Measurements from ENCODE around the gene HNF1B. TPM values are rescaled to one million over a fixed set of nuclear protein-coding genes. Genes with fewer than 3 reads are reported as not detected.

HNF1B gene
- total RNA-seq, 2 experiments from 2014 or later: not detected

DNA sequence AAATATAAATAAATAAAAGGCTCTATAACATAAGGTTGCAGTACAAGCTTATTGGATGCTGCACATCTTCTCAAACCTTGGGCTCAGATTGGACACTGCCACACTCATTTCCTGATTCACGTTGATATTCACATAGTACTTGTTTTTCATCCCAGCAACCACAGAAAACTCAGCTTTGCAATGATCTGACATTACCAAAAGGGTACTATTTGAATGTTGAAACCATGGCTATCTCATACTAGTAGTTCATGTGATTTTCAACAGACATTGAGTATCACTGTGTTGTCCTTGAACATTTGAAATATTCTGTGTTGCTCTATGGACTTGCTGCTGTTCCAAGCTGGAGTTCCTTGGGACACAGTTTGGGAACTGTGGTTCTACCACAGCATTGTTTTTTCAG is 87.7 kb downstream of the HNF1B start:
- Histone ChIP-seq H3K4me3 (ENCODE audit: low read length) (no peak overlapping the region), H3K4me1 (ENCODE audit: insufficient read depth, low read length) (no peaks in the 10 kb centered on the region), H3K27me3 (ENCODE audit: control insufficient read depth in 1 of 2, insufficient read depth in 2 of 2, low read length in 2 of 2) (peaks cover 0 to under 1% of the 10 kb centered on the region in 2 experiments), H3K9me3 (ENCODE audit: control insufficient read depth in 1 of 2, insufficient read depth in 1 of 2, low read length in 2 of 2) (no peaks in the 10 kb centered on the region), H3K27ac (ENCODE audit: low read depth in 1 of 2, low read length in 2 of 2) (no peak overlapping the region), H3K36me3 (ENCODE audit: insufficient read depth, low read length) (no peaks in the 10 kb centered on the region)
- Mint-ChIP-seq H3K27ac (no peak overlapping the region), H3K36me3 (ENCODE audit: low read depth) (no peaks in the 10 kb centered on the region), H3K4me1 (ENCODE audit: low read depth) (no peaks in the 10 kb centered on the region), H3K27me3 (no peaks in the 10 kb centered on the region), H3K4me3 (no peak overlapping the region), H3K9me3 (no peaks in the 10 kb centered on the region)
- DNase-seq (no peak), ATAC-seq (ENCODE audit: poor library complexity) (no peak)
- ChIA-PET CTCF (no interaction called here), POLR2A (no interaction called here)
- intact Hi-C loops (cut with DNase I, micrococcal nuclease): no loop called here
- TF ChIP-seq, protein P1, sequence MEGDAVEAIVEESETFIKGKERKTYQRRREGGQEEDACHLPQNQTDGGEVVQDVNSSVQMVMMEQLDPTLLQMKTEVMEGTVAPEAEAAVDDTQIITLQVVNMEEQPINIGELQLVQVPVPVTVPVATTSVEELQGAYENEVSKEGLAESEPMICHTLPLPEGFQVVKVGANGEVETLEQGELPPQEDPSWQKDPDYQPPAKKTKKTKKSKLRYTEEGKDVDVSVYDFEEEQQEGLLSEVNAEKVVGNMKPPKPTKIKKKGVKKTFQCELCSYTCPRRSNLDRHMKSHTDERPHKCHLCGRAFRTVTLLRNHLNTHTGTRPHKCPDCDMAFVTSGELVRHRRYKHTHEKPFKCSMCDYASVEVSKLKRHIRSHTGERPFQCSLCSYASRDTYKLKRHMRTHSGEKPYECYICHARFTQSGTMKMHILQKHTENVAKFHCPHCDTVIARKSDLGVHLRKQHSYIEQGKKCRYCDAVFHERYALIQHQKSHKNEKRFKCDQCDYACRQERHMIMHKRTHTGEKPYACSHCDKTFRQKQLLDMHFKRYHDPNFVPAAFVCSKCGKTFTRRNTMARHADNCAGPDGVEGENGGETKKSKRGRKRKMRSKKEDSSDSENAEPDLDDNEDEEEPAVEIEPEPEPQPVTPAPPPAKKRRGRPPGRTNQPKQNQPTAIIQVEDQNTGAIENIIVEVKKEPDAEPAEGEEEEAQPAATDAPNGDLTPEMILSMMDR (IDR thresholded peaks at IDR 0.05): no peak

DNA sequence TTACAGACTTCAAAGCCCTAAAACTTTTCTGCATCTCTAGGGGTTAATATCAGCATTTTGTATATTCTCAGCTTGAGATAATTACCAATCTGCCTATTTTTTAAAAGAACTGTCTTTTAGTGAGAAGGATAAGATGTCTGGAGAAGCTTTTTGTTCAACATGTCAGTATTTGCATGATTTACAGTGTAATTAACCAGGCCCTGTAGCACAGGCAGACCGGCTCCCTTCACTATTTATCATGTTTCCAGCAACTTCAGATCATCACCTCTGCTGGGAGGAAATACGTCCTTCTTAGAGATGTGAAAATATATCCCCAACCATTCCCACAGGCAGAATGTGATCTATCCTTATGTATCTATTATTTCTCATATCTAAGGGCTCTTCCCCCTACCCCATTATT is 93.0 kb downstream of the HNF1B start:
- TF ChIP-seq, protein P1 (IDR thresholded peaks at IDR 0.05): no peak
- intact Hi-C loops (cut with DNase I, micrococcal nuclease): no loop called here
- DNase-seq: no peak
- Histone ChIP-seq H3K27me3 (ENCODE audit: control insufficient read depth in 1 of 2, insufficient read depth in 2 of 2, low read length in 2 of 2) (peaks cover 13 to 36% of the 10 kb centered on the region in 2 experiments), H3K36me3 (ENCODE audit: insufficient read depth, low read length) (no peaks in the 10 kb centered on the region), H3K4me3 (ENCODE audit: low read length) (no peak overlapping the region), H3K27ac (ENCODE audit: low read depth in 1 of 2, low read length in 2 of 2) (no peak overlapping the region), H3K9me3 (ENCODE audit: control insufficient read depth in 1 of 2, insufficient read depth in 1 of 2, low read length in 2 of 2) (no peaks in the 10 kb centered on the region), H3K4me1 (ENCODE audit: insufficient read depth, low read length) (no peaks in the 10 kb centered on the region)
- ChIA-PET POLR2A (no interaction called here), CTCF (no interaction called here)
- Mint-ChIP-seq H3K4me1 (ENCODE audit: low read depth) (no peaks in the 10 kb centered on the region), H3K4me3 (no peak overlapping the region), H3K27me3 (peaks cover 47% of the 10 kb centered on the region), H3K27ac (no peak overlapping the region), H3K9me3 (no peaks in the 10 kb centered on the region), H3K36me3 (ENCODE audit: low read depth) (no peaks in the 10 kb centered on the region)
- no peak for ATAC-seq (ENCODE audit: poor library complexity)

DNA sequence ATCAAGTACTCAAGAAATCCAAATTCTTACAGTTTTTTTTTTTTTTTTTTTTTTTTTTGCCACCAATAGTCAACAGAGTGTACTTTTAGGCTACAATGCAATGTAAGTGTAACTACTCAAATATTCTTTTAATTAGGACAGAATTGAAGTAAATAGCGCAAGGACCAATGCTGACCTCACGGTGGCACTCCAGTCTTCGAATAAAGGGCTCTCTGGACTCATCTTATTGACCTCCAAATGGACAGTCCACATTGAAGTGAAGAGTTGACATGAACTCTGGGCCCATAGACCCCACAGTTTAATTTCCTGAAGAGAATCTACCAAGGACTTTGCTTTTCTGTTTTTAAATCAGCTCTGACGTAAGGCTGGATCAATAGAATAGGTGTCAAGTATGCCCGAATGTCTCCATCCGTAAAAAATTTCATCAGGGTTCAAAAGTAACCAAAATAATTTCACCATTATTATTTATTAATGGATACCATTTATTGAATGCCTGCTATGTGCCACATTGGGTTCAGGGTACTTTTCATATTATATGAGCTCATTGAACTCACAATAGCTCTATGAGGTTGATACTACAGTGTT is 94.3 kb downstream of the HNF1B start:
- peaks cover 13 to 42% of the 10 kb centered on the region in 2 experiments for H3K27me3 ChIP-seq (ENCODE audit: control insufficient read depth in 1 of 2, insufficient read depth in 2 of 2, low read length in 2 of 2)
- no peak overlapping the region for H3K27ac ChIP-seq (ENCODE audit: low read depth in 1 of 2, low read length in 2 of 2)
- DNase-seq (no peak), ATAC-seq (ENCODE audit: poor library complexity) (no peak)
- Mint-ChIP-seq H3K4me3 (no peak overlapping the region), H3K27me3 (peaks cover 60% of the 10 kb centered on the region), H3K9me3 (no peaks in the 10 kb centered on the region), H3K4me1 (ENCODE audit: low read depth) (no peaks in the 10 kb centered on the region), H3K36me3 (ENCODE audit: low read depth) (no peaks in the 10 kb centered on the region), H3K27ac (no peak overlapping the region)
- no peaks in the 10 kb centered on the region for H3K36me3 ChIP-seq (ENCODE audit: insufficient read depth, low read length)
- intact Hi-C loops (cut with DNase I, micrococcal nuclease): no loop called here
- no peaks in the 10 kb centered on the region for H3K4me1 ChIP-seq (ENCODE audit: insufficient read depth, low read length)
- ChIA-PET POLR2A (no interaction called here), CTCF (interaction anchor here (0.7 kb wide), 2 partner anchors 33 to 69 kb away, joined by 4 read pairs; no protein-coding TSS in a partner anchor)
- no peak overlapping the region for H3K4me3 ChIP-seq (ENCODE audit: low read length)
- TF ChIP-seq, protein P1 (IDR thresholded peaks at IDR 0.05): no peak
- no peaks in the 10 kb centered on the region for H3K9me3 ChIP-seq (ENCODE audit: control insufficient read depth in 1 of 2, insufficient read depth in 1 of 2, low read length in 2 of 2)
